Measurements from ENCODE around the gene CMPK1.
"Not testable (repeated sequence)": the region's sequence is repeated elsewhere in the genome, so short reads cannot be mapped to it uniquely, and the experiment has no call there.

The CMPK1 gene

GRCh38 chr1:47334765-47335435 lies 1.3 kb downstream of the CMPK1 start:
- DNase-seq (ENCODE audit: extremely low spot score, insufficient read length, low read depth) (no peak), FAIRE-seq (peak; percentile 12)

GRCh38 chr1:47337350-47337749 lies 3.8 kb downstream of the CMPK1 start:
- no peak for FAIRE-seq
- no peak for DNase-seq (ENCODE audit: extremely low spot score, insufficient read length, low read depth)

DNA sequence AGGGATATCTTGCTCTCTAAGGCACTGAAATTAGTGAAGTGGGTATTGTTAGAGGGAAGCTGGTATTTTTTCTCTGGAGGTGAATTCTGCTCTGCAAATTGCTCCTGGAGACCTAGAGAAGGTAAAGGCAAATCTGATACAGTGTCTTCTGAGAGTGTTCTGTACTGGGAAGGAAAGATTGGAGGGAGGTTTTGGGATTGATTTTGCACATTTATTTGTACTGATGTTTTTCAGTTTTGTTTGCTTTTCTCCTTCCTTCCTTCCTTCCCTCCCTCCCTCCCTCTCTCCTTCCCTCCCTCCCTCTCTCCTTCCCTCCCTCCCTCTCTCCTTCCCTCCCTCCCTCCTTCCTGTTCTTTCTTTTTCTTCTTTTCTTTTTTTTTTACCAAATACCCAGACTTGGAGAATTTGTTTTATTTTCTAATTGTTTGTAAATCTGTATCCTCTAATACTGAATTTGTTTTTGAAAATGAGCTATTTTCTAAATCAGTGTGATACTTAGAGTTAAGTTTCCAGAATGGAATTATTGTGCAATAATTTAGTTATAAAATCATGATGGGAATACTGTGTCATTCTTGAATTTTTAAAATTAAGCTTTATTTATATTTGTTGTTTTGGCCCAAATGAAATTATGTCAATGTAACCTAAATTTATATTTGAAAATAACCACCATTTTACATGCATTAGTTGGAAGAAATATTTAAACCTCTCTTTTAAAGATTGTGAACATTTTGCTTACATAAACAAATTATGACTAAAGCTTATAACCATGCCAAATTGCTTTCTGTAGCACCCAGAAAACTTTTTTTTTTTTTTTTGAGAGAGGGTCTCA lies 4.9 kb downstream of the CMPK1 start:
- DNase-seq (ENCODE audit: extremely low spot score, insufficient read length, low read depth) (no peak), FAIRE-seq (no peak)

DNA sequence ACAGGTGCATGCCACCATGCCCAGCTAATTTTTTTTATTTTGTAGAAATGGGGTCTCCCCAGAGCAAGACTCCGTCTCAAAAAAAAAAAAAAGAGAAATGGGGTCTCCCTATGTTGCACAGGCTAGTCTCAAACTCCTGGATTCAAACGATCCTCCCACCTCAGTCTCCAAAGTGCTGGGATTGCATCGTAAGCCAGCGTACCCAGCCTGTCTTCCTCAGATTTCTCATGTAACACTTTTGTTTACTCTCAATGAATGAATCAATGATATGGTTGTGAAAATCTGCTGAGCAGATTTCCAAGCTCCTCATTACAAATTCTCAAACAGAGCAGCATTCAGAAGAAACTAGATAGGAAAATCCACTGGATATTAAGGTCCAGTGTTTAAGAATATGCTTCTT lies 6.6 kb downstream of the CMPK1 start:
- FAIRE-seq (no peak), DNase-seq (ENCODE audit: extremely low spot score, insufficient read length, low read depth) (no peak)

- DNase-seq (ENCODE audit: extremely low spot score, insufficient read length, low read depth); FAIRE-seq: not testable (repeated sequence)
Measured at GRCh38 chr1:47346979-47347378, 13.4 kb downstream of the CMPK1 start.

DNA sequence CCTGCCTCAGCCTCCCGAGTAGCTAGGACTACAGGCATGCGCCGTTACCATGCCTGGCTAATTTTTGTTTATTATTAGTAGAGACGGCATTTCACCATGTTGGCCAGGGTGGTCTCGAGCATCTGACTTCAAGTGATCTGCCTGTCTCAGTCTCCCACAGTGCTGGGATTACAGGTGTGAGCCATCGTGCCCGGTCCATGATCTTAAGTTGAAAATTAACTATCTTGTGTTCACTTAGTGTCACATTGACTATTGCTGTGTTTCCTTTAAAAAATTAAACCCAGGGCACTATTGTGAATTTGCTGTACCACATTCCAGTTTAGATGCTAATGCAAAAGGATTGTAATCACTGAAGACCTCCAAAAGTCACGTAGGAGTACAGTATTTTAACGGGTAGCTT lies 14.1 kb downstream of the CMPK1 start:
- DNase-seq (ENCODE audit: extremely low spot score, insufficient read length, low read depth) (no peak), FAIRE-seq (no peak)

GRCh38 chr1:47348246-47348645 lies 14.7 kb downstream of the CMPK1 start:
- no peak for FAIRE-seq

GRCh38 chr1:47351305-47351704 lies 17.7 kb downstream of the CMPK1 start:
- no peak for DNase-seq (ENCODE audit: extremely low spot score, insufficient read length, low read depth)

More at GRCh38 chr1:47348246-47348645, 14.7 kb downstream of the CMPK1 start:
- DNase-seq (ENCODE audit: extremely low spot score, insufficient read length, low read depth), result no peak

DNA sequence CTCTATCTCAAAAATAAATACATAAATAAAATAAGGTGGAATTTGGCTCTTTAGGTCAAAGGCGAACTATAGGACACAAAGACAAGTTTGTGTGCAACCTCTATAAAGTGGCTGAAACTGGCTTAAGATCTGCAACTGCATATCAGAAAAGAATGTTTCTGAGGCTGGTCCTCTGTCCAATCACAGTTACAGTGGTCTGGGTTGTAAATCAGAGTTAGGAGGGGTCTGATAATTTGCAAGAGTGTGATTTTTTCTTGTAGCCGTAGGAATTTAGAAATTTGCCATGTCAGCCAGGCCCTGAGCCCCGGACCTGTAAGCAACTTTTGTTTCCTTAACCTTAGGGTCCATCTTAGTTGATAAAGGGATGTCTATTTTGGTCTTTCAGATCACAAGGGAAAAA lies 27.8 kb downstream of the CMPK1 start:
- DNase-seq (ENCODE audit: extremely low spot score, insufficient read length, low read depth) (no peak), FAIRE-seq (no peak)

More at GRCh38 chr1:47351305-47351704, 17.7 kb downstream of the CMPK1 start:
- FAIRE-seq, result peak; percentile 71

DNA sequence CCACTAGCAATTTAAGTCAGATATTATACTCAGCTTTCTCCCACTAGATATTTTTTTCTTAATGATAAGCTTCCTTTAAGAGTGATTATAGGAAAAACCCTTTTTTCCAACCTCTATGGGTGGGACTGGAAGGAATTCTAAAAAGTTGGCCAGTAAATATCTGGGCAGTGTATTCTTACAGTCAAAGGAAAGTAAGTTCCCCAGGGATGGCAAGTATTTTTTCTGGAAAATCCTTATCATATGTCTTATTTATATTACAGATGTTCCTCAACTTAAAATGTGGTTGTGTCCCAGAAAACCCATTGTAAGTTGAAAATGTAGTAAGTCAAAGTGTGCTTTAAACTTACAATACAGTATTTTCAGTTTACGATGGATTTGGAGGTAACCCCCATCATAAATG lies 29.2 kb downstream of the CMPK1 start:
- FAIRE-seq (no peak), DNase-seq (ENCODE audit: extremely low spot score, insufficient read length, low read depth) (no peak)

DNA sequence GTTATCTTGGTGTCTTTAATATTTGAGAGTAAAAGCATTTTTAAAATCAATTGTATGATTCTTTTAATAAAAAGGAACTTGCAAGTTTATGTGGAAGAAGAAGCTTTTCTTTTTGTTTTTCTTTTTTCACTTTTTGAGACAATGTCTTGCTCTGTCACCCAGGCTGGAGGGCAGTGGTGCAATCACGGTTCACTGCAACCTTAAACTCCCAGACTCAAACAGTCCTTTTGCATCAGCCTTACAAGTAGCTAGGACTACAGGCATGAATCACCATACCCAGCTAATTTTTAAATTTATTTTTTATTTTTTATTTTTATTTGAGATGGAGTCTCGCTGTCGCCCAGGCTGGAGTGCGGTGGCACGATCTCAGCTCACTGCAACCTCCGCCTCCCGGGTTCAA lies 34.1 kb downstream of the CMPK1 start:
- FAIRE-seq (no peak), DNase-seq (ENCODE audit: extremely low spot score, insufficient read length, low read depth) (no peak)

- FAIRE-seq, result no peak
- no peak for DNase-seq (ENCODE audit: extremely low spot score, insufficient read length, low read depth)
Measured at GRCh38 chr1:47371016-47371517, 37.5 kb downstream of the CMPK1 start.

DNA sequence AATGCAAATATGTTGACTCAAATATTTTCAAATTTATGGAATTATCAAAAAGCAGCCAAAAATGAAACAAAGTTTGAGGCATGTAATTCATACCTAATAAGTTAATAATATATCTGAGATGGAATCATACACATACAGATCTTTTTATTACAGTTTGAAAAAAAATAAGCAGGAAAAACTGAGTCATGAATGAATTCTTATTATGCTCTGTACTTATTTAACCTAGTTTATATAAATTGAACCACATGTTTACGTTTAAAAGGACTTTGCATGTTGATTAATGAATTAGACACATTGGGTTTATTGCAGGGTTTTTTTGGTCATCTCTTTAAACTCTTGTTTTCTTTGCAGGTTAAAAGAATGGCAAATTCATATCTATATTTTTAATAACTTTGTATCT lies 40.9 kb downstream of the CMPK1 start:
- FAIRE-seq (no peak), DNase-seq (ENCODE audit: extremely low spot score, insufficient read length, low read depth) (no peak)

DNA sequence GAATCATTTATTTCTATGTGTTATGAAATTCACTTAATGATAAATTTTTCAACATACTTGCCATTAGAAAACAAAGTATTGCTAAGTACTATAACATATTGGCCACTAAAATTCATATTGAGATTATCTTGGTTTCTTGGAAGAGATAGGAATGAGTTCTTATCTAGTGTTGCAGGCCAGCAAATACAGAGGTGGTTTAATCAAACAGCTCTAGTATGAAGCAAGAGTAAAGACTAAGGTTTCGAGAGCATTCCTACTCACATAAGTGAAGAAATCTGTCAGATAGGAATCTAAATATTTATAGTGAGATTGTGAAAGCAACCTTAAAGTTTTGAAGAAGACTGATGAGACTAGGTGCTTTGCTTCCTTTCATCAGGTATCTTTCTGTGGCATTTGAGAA lies 44.6 kb downstream of the CMPK1 start:
- FAIRE-seq, result no peak
- DNase-seq (ENCODE audit: extremely low spot score, insufficient read length, low read depth), result no peak

DNA sequence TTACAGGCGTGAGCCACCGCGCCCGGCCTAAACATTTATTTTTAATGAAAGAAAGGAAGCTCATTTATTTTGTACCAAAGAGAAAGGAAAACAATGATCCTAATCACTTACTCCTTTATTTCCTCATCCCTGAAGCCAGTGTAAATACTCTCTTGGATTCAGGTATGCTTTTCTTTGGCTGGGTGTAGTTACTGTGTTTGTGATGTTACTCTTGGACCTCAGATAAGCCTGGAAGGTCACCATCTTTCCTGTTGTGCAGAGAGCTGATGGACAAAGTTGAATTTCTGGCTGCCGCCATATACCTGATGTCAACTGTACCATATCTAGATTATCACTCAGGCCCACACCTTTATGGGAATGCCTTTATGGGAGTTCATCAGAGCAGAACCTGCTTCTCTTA lies 47.1 kb downstream of the CMPK1 start:
- DNase-seq (ENCODE audit: extremely low spot score, insufficient read length, low read depth) (no peak), FAIRE-seq (no peak)

DNA sequence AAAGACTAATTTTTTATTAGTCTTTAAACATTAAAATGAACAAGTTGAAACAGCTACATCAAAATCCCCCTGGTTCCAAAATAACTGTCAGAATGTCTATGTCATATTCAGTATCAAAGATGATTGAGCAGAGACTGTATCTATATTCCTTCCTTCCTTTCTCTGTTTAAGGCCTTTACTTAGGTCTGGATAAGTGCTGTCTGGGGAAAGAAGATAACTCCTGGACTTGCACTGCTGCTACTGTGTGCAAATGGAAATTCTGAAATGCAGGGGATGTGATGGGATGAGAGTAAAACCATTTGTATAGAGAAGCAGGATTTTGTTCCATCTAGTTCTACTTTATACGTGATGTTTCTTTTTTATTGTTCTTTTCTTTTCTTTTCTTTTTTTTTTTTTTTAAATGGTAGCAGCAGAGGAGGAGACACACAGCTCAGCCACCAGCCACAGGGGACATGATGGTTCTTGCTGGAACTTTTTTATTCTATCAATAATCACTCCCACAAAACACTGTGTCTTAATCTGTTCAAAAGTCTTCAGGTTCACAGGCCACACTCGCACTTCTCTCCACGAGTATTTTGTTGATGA lies 48.9 kb downstream of the CMPK1 start:
- DNase-seq (ENCODE audit: extremely low spot score, insufficient read length, low read depth), result no peak
- FAIRE-seq, result no peak

DNA sequence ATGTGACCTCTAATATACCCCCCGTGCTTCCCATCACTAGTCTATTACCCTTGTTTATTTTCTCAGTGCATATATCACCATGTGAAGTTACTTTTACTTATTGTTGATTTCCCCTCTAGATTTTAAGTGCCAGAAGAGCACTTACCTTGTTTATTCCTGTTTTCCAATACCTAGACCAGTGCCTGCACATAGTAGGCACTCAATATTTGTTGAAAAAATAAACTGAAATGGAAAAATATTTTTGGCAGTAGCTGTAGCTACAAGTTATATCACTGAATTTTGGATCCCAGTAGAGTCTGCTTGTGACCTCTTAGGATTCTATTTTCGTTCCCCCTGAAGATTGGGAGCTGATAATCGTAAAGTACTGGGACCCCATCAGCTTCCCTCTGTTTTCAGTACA lies 50.5 kb downstream of the CMPK1 start:
- FAIRE-seq, result no peak
- DNase-seq (ENCODE audit: extremely low spot score, insufficient read length, low read depth), result no peak

GRCh38 chr1:47385020-47385419 lies 51.4 kb downstream of the CMPK1 start:
- DNase-seq (ENCODE audit: extremely low spot score, insufficient read length, low read depth), result no peak
- FAIRE-seq, result no peak

- FAIRE-seq (no peak), DNase-seq (ENCODE audit: extremely low spot score, insufficient read length, low read depth) (no peak)
Measured at GRCh38 chr1:47386268-47386667, 52.7 kb downstream of the CMPK1 start.

- no peak for FAIRE-seq
Measured at GRCh38 chr1:47388030-47388890, 54.7 kb downstream of the CMPK1 start.

More at GRCh38 chr1:47388030-47388890, 54.7 kb downstream of the CMPK1 start:
- no peak for DNase-seq (ENCODE audit: extremely low spot score, insufficient read length, low read depth)

Measured in GM18507 (cell line).